Right kidney (tissue), 1 donor: ENCODE data around the gene FAM131A.

Experiments used
- DNase-seq: peaks from one replicate; pipeline ENCODE4 v3.0.0-alpha.2; 2016

Gene FAM131A

GRCh38 chr3:184375747-184376461 lies 38.5 kb downstream of the FAM131A start:
- no peak for DNase-seq

- no peak for DNase-seq
Observed at GRCh38 chr3:184377374-184377773, 40.0 kb downstream of the FAM131A start.

- DNase-seq = peak; percentile 31
Observed at GRCh38 chr3:184377882-184378445, 40.6 kb downstream of the FAM131A start, which contains the start of gene THPO. THPO (minus strand) TSS chr3:184378207; CDS start chr3:184376259, 1,948 bp downstream.

- DNase-seq = peak; percentile 44
Observed at GRCh38 chr3:184378651-184379357, 41.4 kb downstream of the FAM131A start.

GRCh38 chr3:184379358-184380184 lies 42.2 kb downstream of the FAM131A start, which contains the start of gene CHRD:
CHRD (plus strand) TSS chr3:184380054; CDS start chr3:184380319, 265 bp downstream.
- peak; percentile 61 for DNase-seq

GRCh38 chr3:184380185-184380626 lies 42.8 kb downstream of the FAM131A start:
- peak; percentile 50 for DNase-seq

GRCh38 chr3:184380627-184381260 lies 43.3 kb downstream of the FAM131A start:
- peak; percentile 65 for DNase-seq

- DNase-seq = peak; percentile 72
Observed at GRCh38 chr3:184381261-184382224, 44.1 kb downstream of the FAM131A start.

- DNase-seq = no peak
Observed at GRCh38 chr3:184382326-184383032, 45.1 kb downstream of the FAM131A start.

GRCh38 chr3:184383033-184383740 lies 45.8 kb downstream of the FAM131A start:
- no peak for DNase-seq

- DNase-seq = no peak
Observed at GRCh38 chr3:184384342-184384741, 46.9 kb downstream of the FAM131A start.

GRCh38 chr3:184384856-184385422 lies 47.5 kb downstream of the FAM131A start:
- DNase-seq = no peak

GRCh38 chr3:184386047-184386806 lies 48.8 kb downstream of the FAM131A start:
- DNase-seq = no peak

- no peak for DNase-seq
Observed at GRCh38 chr3:184387174-184387714, 49.8 kb downstream of the FAM131A start.

- no peak for DNase-seq
Observed at GRCh38 chr3:184388164-184388935, 51.0 kb downstream of the FAM131A start.

GRCh38 chr3:184388936-184389230 lies 51.5 kb downstream of the FAM131A start:
- DNase-seq = no peak

GRCh38 chr3:184389384-184389783 lies 52.0 kb downstream of the FAM131A start:
- DNase-seq = no peak
